Skin epidermis (tissue), 12 donors: ENCODE results near the gene PTPN11.

ENCODE experiments used
- H3K27ac ChIP-seq, 21 experiments: fragments of 200-600 bp; sonication (generic) in 11 of 21; one replicate each; pipeline ENCODE4 v1.5.0; 2020; ENCODE audit warnings: mild to moderate bottlenecking in 3 of 21, inconsistent platforms in 2 of 21, moderate library complexity in 2 of 21
- H3K4me3 ChIP-seq, 7 experiments: fragments of 200-600 bp; sonication (generic) in 2 of 7; one replicate each; pipeline ENCODE4 v1.5.0; 2020; ENCODE audit warnings: inconsistent platforms in 2 of 7, mild to moderate bottlenecking in 2 of 7, moderate library complexity in 1 of 7

The PTPN11 gene

DNA sequence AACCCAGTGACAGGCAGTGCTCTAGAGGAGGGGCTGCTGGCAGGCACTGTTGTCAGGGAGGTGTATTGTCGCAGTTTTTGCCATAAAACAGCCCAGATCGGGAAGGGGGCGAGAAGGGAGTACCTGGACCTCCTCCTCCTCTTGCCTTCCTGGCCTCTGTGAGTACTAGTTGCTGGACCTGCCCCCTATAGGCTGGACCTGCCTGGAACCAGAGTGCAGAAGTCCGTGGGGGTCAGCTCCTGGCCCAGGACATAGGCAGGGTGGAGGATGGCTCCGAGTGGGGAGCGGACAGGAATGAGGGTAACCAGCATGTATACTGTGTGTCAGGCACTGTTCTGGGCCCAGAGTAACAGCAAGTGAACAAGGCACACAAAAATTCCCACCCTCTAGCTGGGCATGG, 116.3 kb downstream of the PTPN11 start:
- H3K27ac ChIP-seq = no peak overlapping the region
- no peak overlapping the region for H3K4me3 ChIP-seq

- no peak overlapping the region for H3K27ac ChIP-seq
- no peak overlapping the region for H3K4me3 ChIP-seq
Observed at GRCh38 chr12:112535637-112536366, 117.1 kb downstream of the PTPN11 start.

DNA sequence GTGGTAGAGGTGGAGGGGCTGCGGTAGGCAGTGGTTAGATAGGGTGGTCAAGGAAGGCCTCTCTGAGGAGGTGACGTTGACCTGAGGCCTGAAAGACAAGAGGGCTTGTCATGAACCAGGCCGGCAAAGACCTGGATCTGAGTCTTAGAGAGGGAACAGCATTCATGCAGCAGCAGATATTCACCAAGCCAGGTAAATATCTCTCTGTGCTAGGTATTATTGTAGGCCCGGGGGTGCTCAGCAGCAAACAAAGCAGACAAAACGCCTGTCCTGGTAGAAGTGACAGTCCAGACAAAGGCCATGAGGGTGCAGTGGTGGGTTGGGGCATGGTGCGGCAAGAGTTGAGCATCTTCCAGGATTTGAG, 117.6 kb downstream of the PTPN11 start:
- no peak overlapping the region for H3K27ac ChIP-seq

DNA sequence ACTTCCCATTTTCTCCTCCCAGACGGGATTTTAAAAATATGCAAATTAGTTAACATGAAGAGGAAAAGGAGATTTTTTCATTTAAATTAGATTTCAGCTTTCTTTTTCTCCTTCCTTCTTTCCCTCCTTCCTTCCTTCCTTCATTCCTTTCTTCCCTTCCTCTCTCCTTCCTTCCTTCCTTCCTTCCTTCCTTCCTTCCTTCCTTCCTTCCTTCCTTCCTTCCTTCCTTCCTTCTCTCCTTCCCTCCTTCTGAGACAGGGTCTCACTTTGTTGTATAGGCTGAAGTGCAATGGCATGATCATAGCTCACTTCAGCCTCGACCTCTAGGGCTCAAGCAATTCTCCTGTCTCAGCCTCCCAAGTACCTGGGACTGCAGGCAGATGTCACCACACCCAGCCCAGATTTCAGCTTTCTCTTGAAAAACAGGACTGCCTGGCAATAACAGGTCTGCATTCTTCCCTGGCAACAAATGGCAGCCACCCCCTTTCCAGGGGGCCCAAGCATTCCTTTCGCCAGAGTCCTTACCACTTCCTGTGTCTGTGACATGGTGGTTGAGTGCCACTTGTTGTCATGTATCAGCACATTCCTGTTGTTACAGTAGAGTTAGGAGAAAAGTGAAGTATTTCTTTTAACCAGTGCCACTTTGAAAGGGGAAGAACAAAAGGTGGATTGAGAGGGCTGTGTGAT, 119.1 kb downstream of the PTPN11 start:
- H3K27ac ChIP-seq = no peak overlapping the region

More for the DNA sequence above, 117.6 kb downstream of the PTPN11 start:
- no peak overlapping the region for H3K4me3 ChIP-seq

DNA sequence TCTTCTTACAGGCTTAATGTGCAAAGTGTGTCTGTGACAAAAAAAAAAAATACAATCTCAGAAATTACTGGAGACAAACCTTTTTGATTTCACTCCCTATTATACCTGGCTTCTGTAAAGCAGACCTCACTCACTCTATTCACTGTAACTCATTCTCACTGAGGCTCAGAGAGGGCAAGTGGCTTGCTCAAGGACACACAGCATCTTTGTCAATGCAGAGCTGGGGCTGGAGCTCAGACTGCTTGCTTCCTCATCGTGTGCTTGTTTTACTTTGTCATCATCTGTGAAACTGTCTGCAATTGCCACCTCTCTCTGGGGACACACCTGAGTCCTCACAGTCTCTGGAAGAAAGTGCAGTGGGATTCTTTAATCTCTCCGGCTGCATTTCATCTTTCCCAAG, 120.0 kb downstream of the PTPN11 start:
- no peak overlapping the region for H3K4me3 ChIP-seq
- no peak overlapping the region for H3K27ac ChIP-seq

More for the DNA sequence above, 119.1 kb downstream of the PTPN11 start:
- H3K4me3 ChIP-seq = no peak overlapping the region

DNA sequence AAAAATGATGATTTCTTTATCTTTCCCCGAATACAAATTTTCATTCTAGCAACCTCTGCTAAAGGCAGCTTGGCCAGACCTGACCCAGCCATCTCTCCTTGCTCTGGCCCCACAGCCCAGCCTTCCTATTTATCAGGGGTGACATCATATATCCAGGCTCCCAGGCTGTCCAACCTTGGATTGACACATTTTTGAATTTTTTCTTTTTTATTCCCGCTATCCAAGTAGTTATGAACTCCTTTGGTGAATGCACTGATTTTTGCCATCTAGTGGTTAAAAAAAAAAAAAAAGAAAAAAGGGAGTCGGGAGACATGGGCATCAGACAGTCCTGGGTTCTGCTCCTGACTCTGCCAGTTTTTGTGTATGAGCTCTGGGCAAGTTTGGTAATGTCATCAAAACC, 120.5 kb downstream of the PTPN11 start:
- Histone ChIP-seq H3K27ac (no peak overlapping the region), H3K4me3 (no peak overlapping the region)

DNA sequence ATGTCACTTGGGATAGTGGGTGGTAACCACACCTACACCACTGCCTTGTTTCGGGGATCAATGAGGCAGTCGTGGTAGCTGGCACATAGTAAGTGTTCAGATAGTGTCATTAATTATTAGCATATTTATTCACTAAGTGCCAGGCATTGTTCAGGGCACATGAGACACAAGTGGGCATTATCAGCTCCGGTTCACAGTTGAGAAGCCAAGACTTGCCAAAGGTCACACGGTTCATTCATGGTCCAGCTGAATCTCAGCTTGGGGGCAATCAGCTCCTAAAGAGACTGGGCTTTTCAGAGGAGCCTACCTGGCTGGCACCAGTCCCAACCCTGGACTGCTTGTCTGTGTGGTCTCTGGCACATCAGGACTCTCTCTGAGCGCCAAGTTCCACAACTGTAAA, 121.3 kb downstream of the PTPN11 start:
- no peak overlapping the region for H3K27ac ChIP-seq
- H3K4me3 ChIP-seq = no peak overlapping the region

DNA sequence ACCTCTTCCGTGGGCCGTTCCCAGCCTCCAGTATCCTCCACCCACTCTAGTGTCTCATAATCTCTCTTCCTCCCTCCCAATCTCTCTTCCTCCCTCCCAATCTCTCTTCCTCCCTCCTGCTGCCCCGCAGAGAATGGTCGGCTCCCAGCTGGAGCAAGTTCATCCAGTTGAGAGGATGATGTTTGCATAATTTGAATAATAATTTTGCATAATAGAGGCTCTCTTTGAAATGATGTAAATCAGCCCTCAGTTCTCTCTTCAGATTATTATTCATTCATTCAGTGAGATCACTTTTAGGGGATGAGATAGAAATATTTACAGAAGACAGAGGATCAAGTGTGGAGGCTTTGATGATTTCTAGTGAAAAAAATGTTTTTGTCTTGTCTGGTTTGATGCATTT, 125.0 kb downstream of the PTPN11 start:
- Histone ChIP-seq H3K4me3 (no peak overlapping the region), H3K27ac (no peak overlapping the region)

DNA sequence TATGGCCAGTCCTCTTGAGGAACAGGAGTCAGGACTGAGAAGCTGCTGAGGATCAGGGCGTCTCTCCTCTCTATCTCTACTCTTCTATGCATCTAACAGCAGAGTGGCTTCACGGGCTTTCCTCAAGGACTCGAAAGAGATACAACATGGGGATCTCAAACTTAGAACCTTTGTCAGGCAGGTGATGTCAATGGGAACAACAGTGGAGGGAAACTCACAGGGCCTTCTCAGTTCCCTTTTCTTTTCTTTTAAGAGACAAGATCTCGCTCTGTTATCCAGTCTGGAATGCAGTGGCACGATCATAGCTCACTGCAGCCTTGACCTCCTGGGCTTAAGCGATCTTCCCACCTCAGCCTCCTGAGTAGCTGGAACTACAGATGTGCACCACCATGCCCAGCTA, 127.6 kb downstream of the PTPN11 start:
- no peak overlapping the region for H3K4me3 ChIP-seq
- no peak overlapping the region for H3K27ac ChIP-seq

DNA sequence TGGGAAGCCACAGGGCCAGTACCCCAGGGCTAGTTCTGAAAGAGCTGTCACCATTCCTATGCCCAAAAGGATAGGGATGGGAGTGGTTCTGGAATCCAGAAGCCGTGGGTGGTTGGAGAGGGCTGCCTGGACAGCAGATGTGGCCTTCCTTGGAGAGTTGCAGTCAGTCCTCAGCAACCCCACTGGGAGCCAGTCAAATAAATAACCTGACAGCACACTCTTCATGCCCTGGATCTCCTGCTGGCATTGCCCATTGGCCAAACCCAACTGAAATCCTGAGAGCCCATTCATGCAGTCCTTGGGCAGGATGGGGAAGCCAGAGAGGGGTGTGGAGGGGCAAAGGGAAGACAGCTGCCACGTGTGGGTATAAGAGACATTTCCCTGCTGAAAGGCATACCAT, 128.2 kb downstream of the PTPN11 start:
- Histone ChIP-seq H3K27ac (no peak overlapping the region), H3K4me3 (no peak overlapping the region)

DNA sequence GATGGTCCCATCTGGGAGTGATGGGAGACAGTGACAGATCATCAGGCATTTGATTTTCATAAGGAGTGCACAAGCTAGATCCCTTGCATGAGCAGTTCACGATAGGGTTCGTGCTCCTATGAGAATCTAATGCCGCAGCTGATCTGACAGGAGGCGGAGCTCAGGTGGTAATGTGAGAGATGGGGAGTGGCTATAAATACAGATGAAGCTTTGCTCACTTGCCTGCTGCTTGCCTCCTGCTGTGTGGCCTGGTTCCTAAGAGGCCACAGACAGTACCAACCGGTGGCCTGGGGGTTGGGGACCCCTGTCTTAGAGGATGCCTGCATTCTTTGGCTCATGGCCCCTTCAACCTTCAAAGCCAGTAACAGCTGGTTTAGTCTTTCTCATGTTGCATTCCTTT, 130.3 kb downstream of the PTPN11 start:
- Histone ChIP-seq H3K4me3 (no peak overlapping the region), H3K27ac (no peak overlapping the region)

GRCh38 chr12:112551681-112552080, 132.9 kb downstream of the PTPN11 start:
- H3K4me3 ChIP-seq = no peak overlapping the region
- no peak overlapping the region for H3K27ac ChIP-seq

DNA sequence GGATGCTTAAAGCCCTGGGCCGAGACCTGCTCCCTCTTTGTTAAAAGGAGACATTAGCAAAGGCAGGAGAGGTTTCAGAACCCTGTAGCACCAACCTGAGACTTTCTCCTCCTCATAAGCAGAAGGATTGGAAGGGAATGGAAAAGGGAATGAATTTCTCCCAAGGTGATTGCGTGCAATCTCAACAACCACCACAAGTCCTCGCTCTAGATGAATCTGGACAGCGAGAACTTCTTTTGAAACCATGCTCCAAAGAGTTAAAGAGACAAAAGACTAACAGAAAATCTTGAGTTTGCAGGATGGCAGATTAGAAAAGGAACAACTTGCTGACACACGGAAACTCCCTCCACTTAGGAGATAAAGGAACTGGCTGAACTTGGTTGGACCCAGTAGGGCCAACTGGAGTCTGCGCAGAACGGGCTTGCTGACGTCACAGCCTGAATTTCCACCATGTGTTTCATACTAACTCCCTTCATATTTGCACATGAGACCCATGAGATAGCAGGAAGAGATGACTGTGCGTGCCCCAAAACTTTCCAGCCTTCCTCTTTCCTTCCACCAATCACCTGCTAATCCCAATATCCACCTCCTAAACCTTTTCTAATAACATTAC, 137.0 kb downstream of the PTPN11 start:
- H3K27ac ChIP-seq = no peak overlapping the region

GRCh38 chr12:112557951-112558630, 139.3 kb downstream of the PTPN11 start:
- Histone ChIP-seq H3K4me3 (no peak overlapping the region), H3K27ac (no peak overlapping the region)

More for the DNA sequence above, 137.0 kb downstream of the PTPN11 start:
- no peak overlapping the region for H3K4me3 ChIP-seq
